Vagina (tissue), 2 donors: Measurements from ENCODE around the gene EZR.

Experiments
- POLR2A ChIP-seq, 2 donors: fragments of 450-650 bp; IDR thresholded peaks; one replicate each; pipeline ENCODE4 v1.6.1; 2017; ENCODE audit warnings: antibody characterized with exemption in 2 of 2, mild to moderate bottlenecking in 2 of 2, moderate library complexity in 2 of 2
- POLR2AphosphoS5 ChIP-seq, 2 donors: sonication (generic); formaldehyde crosslinking; IDR thresholded peaks; one replicate each; pipeline ENCODE4 v1.9.0; 2017; ENCODE audit warnings: antibody characterized with exemption in 2 of 2, mild to moderate bottlenecking in 2 of 2, low read depth in 1 of 2; ENCODE audit not compliant: insufficient read depth in 1 of 2
- TF ChIP-seq, protein P1 (sequence below), 3 experiments: fragments of 450-650 bp in 2 of 3; fragments of 200-600 bp in 1 of 3; sonication (generic) in 1 of 3; IDR thresholded peaks; one replicate each; pipeline ENCODE4 v1.5.1; 2017 to 2019; ENCODE audit warnings: antibody characterized with exemption in 3 of 3, mild to moderate bottlenecking in 2 of 3, moderate library complexity in 2 of 3

DNA sequence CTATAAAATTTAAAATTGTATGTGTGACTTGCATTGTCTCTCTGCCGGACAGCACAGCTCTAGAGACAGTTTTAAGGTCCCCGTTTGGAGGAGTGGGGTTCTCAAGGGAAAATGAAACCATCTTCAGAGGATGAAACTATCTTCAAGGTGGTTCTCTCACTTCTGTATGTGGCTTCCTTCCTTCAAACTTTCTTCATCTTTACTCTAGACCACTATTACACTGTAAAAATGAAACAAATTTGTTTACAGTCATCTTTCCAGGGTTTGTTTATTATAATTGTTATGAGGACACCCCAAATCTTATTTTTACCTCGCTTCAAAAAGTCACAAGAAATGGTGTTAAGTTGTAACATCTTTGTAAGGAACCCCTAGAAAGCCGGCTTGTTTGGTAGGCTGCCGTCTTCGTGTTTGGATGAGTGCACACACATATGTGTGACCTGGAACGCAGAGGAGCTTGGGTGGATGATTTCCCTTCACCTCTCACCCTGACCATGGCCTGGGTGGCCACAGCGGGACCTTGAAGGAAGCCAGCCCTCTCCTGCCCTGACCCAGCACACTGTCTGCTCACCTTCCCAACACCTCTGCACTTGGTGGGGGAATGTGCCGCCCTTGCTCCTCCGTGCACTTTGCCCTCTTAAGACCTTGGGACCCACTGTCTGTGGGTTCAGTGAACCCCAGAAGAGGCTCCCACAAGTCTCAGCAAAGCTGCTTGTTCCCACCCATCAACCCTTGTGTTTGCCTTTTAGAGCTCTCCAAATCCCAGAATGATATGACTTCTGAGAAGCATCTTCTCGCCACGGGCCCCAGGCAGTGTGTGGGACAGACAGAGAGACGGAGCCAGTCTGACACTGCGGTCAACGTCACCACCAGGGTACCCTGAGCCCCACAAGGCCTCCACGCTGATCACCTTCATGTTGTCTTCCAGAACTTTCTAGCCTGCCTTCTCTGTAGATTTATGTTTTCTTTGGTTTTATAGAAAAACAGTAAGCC, 101.5 kb downstream of the EZR start:
- TF ChIP-seq, protein P1, sequence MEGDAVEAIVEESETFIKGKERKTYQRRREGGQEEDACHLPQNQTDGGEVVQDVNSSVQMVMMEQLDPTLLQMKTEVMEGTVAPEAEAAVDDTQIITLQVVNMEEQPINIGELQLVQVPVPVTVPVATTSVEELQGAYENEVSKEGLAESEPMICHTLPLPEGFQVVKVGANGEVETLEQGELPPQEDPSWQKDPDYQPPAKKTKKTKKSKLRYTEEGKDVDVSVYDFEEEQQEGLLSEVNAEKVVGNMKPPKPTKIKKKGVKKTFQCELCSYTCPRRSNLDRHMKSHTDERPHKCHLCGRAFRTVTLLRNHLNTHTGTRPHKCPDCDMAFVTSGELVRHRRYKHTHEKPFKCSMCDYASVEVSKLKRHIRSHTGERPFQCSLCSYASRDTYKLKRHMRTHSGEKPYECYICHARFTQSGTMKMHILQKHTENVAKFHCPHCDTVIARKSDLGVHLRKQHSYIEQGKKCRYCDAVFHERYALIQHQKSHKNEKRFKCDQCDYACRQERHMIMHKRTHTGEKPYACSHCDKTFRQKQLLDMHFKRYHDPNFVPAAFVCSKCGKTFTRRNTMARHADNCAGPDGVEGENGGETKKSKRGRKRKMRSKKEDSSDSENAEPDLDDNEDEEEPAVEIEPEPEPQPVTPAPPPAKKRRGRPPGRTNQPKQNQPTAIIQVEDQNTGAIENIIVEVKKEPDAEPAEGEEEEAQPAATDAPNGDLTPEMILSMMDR (IDR thresholded peaks at IDR 0.05): no peak
- no peak for TF ChIP-seq POLR2AphosphoS5 (IDR thresholded peaks at IDR 0.05; ENCODE audit: insufficient read depth in 1 of 2, low read depth in 1 of 2)
- TF ChIP-seq POLR2A (IDR thresholded peaks at IDR 0.05): no peak
